ENCODE measurements around the gene MOCS3. TPM values are rescaled to one million over a fixed set of nuclear protein-coding genes. Genes with fewer than 3 reads are reported as not detected.

MOCS3 gene
- polyA plus RNA-seq, 2 of the 4 experiments (the other 2 are of a cell fraction) = 4.8 to 5.7 TPM

- Histone ChIP-seq H3K4me2 (no peak overlapping the region), H3K27ac (no peak overlapping the region), H3K4me3 (no peak overlapping the region), H3K4me1 (no peaks in the 10 kb centered on the region), H3K9me3 (no peaks in the 10 kb centered on the region)
- ChIA-PET CTCF (interaction anchor here (1.3 to 3.1 kb wide), 3 partner anchors 10 to 302 kb away, joined by 3 to 18 read pairs (median 5); no protein-coding TSS in a partner anchor), POLR2A (no interaction called here)
- no peak for DNase-seq (ENCODE audit: low read depth in 1 of 2, low spot score in 1 of 2)
- no peak for FAIRE-seq
- no peak for TF ChIP-seq RNF2 (IDR thresholded peaks at IDR 0.05; ENCODE audit: borderline replicate concordance, low read depth)
- ATAC-seq = no peak
- WGBS (ENCODE audit: missing lambda C conversion rate) = 80% methylated on average over 9 of the region's 9 CpGs
Measured at GRCh38 chr20:51004781-51005180, 46.2 kb downstream of the MOCS3 start.

GRCh38 chr20:51005214-51005613 is 46.6 kb downstream of the MOCS3 start:
- ChIA-PET POLR2A (no interaction called here), CTCF (interaction anchor here (1.1 to 3.1 kb wide), 6 partner anchors 10 to 302 kb away, joined by 3 to 18 read pairs (median 8); no protein-coding TSS in a partner anchor)
- FAIRE-seq (no peak), DNase-seq (ENCODE audit: low read depth in 1 of 2, low spot score in 1 of 2) (no peak), ATAC-seq (no peak)
- Histone ChIP-seq H3K9me3 (no peaks in the 10 kb centered on the region), H3K27ac (no peak overlapping the region), H3K4me2 (no peak overlapping the region), H3K4me3 (no peak overlapping the region), H3K4me1 (no peaks in the 10 kb centered on the region)
- TF ChIP-seq BHLHE40 (IDR thresholded peaks at IDR 0.05; ENCODE audit: low read depth, low read length) = no peak
- no peak for TF ChIP-seq JUN (IDR thresholded peaks at IDR 0.05)
- no peak for TF ChIP-seq MAX (IDR thresholded peaks at IDR 0.05)
- TF ChIP-seq HOXB5 (CRISPR knock-in tag; IDR thresholded peaks at IDR 0.05) = no peak
- TF ChIP-seq ZC3H11A (IDR thresholded peaks at IDR 0.05) = no peak
- TF ChIP-seq ESRRA (IDR thresholded peaks at IDR 0.05; ENCODE audit: borderline replicate concordance, low read length) = no peak
- no peak for TF ChIP-seq EHMT2 (IDR thresholded peaks at IDR 0.05; ENCODE audit: low read depth)
- TF ChIP-seq EP300 (IDR thresholded peaks at IDR 0.05) = no peak
- no peak for TF ChIP-seq POLR2A (IDR thresholded peaks at IDR 0.05; ENCODE audit: low read length)
- no peak for TF ChIP-seq FOSL2 (IDR thresholded peaks at IDR 0.05)
- TF ChIP-seq FOSL2 (CRISPR knock-in tag; IDR thresholded peaks at IDR 0.05) = no peak
- TF ChIP-seq PBX3 (IDR thresholded peaks at IDR 0.05) = no peak
- no peak for TF ChIP-seq TFCP2L1 (CRISPR knock-in tag; IDR thresholded peaks at IDR 0.05)
- no peak for TF ChIP-seq SREBF2 (IDR thresholded peaks at IDR 0.05)
- 82% methylated on average over 7 of the region's 7 CpGs for WGBS (ENCODE audit: missing lambda C conversion rate)

GRCh38 chr20:51008718-51009117 is 50.1 kb downstream of the MOCS3 start:
- no peak for ATAC-seq
- Histone ChIP-seq H3K4me2 (no peak overlapping the region), H3K4me3 (no peak overlapping the region), H3K9me3 (no peaks in the 10 kb centered on the region), H3K27ac (no peak overlapping the region), H3K4me1 (no peaks in the 10 kb centered on the region)
- WGBS (ENCODE audit: missing lambda C conversion rate) = 80% methylated on average over 5 of the region's 5 CpGs
- no peak for TF ChIP-seq BHLHE40 (IDR thresholded peaks at IDR 0.05; ENCODE audit: low read depth, low read length)
- FAIRE-seq = no peak
- ChIA-PET POLR2A (no interaction called here), CTCF (interaction anchor here (0.5 to 1.5 kb wide), 4 partner anchors 21 to 586 kb away, joined by 3 to 5 read pairs (median 4); no protein-coding TSS in a partner anchor)
- no peak for DNase-seq (ENCODE audit: low read depth in 1 of 2, low spot score in 1 of 2)

- ATAC-seq (no peak), FAIRE-seq (no peak), DNase-seq (ENCODE audit: low read depth in 1 of 2, low spot score in 1 of 2) (no peak)
- Histone ChIP-seq H3K9me3 (no peaks in the 10 kb centered on the region), H3K4me1 (no peaks in the 10 kb centered on the region), H3K4me3 (no peak overlapping the region), H3K4me2 (no peak overlapping the region), H3K27ac (no peak overlapping the region)
- WGBS (ENCODE audit: missing lambda C conversion rate) = 95% methylated on average over 54 of the region's 58 CpGs
- ChIA-PET CTCF (interaction anchor here (1.5 to 2.9 kb wide), 2 partner anchors 298 to 363 kb away, joined by 5 to 8 read pairs; no protein-coding TSS in a partner anchor), POLR2A (no interaction called here)
- TF ChIP-seq ZFP36 (IDR thresholded peaks at IDR 0.05; ENCODE audit: borderline replicate concordance, partially characterized antibody) (peak; percentile 43), CEBPB (IDR thresholded peaks at IDR 0.05) (no peak)
Measured at GRCh38 chr20:51009303-51010042, 50.9 kb downstream of the MOCS3 start.

GRCh38 chr20:51010043-51010365 is 51.4 kb downstream of the MOCS3 start:
- POLR2A ChIA-PET = no interaction called here
- no peak for FAIRE-seq

More at GRCh38 chr20:51010043-51010365, 51.4 kb downstream of the MOCS3 start:
- no peak overlapping the region for H3K4me2 ChIP-seq
- 89% methylated on average over 29 of the region's 33 CpGs for WGBS (ENCODE audit: missing lambda C conversion rate)
- no peaks in the 10 kb centered on the region for H3K9me3 ChIP-seq
- H3K4me3 ChIP-seq = no peak overlapping the region
- no peaks in the 10 kb centered on the region for H3K4me1 ChIP-seq
- no peak for DNase-seq (ENCODE audit: low read depth in 1 of 2, low spot score in 1 of 2)
- no peak for TF ChIP-seq ZFP36 (IDR thresholded peaks at IDR 0.05; ENCODE audit: borderline replicate concordance, partially characterized antibody)
- TF ChIP-seq GATA3 (IDR thresholded peaks at IDR 0.05; ENCODE audit: borderline replicate concordance) = no peak
- TF ChIP-seq ZSCAN20 (CRISPR knock-in tag; IDR thresholded peaks at IDR 0.05) = no peak
- TF ChIP-seq FOSL2 (IDR thresholded peaks at IDR 0.05) = no peak
- TF ChIP-seq FOSL2 (CRISPR knock-in tag; IDR thresholded peaks at IDR 0.05) = no peak
- CTCF ChIA-PET = interaction anchor here (1.5 to 2.9 kb wide), 2 partner anchors 297 to 362 kb away, joined by 5 to 8 read pairs; no protein-coding TSS in a partner anchor
- H3K27ac ChIP-seq = no peak overlapping the region
- no peak for ATAC-seq

Data from A549 (cell line).